GM12875 (cell line): ENCODE results near the gene DPP3.

Experiments used
- H3K4me3 ChIP-seq: one replicate; pipeline ENCODE4 v1.5.1; 2011; ENCODE audit warnings: low read depth, low read length, control low read depth
- TF ChIP-seq, protein P1 (sequence below): IDR thresholded peaks from 2 replicates; pipeline ENCODE4 v1.5.1; 2011; ENCODE audit warnings: low read depth, mild to moderate bottlenecking, control low read depth, inconsistent platforms, low read length, moderate library complexity, borderline replicate concordance; ENCODE audit not compliant: insufficient read depth

DPP3 gene

GRCh38 chr11:66498506-66498905 is 18.3 kb downstream of the DPP3 start:
- no peak overlapping the region for H3K4me3 ChIP-seq
- TF ChIP-seq, protein P1, sequence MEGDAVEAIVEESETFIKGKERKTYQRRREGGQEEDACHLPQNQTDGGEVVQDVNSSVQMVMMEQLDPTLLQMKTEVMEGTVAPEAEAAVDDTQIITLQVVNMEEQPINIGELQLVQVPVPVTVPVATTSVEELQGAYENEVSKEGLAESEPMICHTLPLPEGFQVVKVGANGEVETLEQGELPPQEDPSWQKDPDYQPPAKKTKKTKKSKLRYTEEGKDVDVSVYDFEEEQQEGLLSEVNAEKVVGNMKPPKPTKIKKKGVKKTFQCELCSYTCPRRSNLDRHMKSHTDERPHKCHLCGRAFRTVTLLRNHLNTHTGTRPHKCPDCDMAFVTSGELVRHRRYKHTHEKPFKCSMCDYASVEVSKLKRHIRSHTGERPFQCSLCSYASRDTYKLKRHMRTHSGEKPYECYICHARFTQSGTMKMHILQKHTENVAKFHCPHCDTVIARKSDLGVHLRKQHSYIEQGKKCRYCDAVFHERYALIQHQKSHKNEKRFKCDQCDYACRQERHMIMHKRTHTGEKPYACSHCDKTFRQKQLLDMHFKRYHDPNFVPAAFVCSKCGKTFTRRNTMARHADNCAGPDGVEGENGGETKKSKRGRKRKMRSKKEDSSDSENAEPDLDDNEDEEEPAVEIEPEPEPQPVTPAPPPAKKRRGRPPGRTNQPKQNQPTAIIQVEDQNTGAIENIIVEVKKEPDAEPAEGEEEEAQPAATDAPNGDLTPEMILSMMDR: no peak

DNA sequence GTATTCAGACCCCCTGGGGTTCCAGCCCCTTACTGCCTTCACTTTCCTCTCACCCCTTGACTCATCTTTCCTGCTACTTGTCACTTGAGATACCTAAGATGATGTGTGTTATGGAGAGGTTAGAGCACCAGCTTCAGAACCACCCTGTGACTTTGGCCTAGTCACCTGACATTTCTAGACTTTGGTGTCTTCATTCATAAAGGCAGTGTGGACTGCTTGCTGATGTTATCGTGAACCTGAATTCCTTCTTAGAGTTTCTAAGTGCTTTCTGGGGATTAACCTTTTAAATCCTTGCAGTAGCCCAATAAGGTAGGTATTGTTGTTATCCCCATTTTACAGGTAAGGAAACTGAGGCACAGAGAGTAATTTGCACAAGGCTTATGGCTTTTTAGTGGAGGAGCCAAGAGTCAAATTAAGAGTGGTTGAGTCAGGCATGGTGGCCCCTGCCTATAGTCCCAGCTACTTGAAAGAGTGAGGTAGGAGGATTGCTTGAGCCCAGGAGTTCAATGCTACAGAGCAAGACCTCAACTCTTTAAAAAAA is 25.1 kb downstream of the DPP3 start:
- no peak overlapping the region for H3K4me3 ChIP-seq
- TF ChIP-seq, protein P1: no peak

- TF ChIP-seq, protein P1: no peak
- no peak overlapping the region for H3K4me3 ChIP-seq
Measured at GRCh38 chr11:66509131-66509561, 28.9 kb downstream of the DPP3 start.

DNA sequence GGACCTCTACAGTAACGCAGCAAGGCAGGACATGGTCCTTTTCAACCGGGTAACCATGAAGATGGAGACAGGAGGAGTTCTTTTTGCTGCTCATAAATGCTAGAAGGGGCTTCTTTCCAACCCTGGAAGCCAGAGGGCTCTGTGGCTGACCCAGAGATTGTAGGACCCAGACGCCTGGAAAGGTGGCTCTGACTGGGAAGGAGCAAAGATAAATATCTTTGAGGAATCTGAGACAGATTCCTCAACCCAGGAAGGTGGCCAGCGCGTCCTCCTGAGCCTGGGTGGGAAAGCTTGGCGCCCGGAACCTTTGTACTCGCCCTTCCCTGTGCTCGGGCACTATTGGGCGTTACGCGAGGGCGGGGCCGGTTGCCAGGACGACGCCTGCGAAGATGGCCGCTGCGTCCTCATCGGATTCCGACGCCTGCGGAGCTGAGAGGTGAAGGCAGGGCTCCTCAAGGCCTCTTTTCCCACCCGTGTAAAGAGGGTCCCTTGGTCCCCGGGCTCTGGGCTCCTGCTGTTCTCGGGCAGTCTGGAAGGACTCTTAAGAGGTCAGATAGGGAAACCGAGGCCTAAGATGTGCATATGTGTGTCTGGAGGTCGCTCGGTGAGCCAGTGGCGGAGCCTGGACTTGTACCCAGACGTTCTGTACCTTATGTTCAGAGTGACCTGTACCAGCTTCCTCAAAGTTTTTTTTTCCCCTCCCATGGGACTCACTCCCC is 30.2 kb downstream of the DPP3 start, which contains the start of gene BBS1:
Gene BBS1, plus strand, starts transcription at position 365 of the 719 bp plus-strand sequence. Its CDS starts 25 bp downstream, at position 390.
- TF ChIP-seq, protein P1: no peak
- H3K4me3 ChIP-seq: peak within 1 kb of the TSS; percentile 67

- H3K4me3 ChIP-seq: peak overlapping the region; percentile 67
- TF ChIP-seq, protein P1: no peak
Measured at GRCh38 chr11:66510990-66511339, 30.7 kb downstream of the DPP3 start.

DNA sequence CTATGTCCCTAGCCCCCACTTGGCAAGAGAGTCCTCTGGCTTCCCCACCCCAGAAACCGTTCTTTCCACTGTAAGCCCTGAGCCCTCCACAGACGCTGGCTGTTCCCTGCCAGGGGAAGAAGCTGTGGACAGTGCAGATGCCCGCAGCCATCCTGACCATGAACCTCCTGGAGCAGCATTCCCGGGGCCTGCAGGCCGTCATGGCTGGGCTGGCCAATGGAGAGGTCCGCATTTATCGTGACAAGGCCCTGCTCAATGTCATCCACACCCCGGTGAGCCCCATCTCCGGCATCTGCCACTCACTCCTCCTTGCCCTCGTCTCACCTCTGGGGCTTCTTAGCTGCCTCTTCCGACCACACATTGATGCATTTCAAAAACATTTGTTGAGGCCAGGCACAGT is 43.4 kb downstream of the DPP3 start:
- no peak overlapping the region for H3K4me3 ChIP-seq
- TF ChIP-seq, protein P1: no peak
